Activated gamma-delta T cell treated with Interleukin-2 at 50 U/mL for 16 hours (primary cell): Measurements from ENCODE around the gene LRRC3B.

Experiments
- DNase-seq: peaks from one replicate; pipeline ENCODE4 v3.0.0-alpha.2; 2020

The LRRC3B gene

GRCh38 chr3:26714485-26714884 is 91.9 kb downstream of the LRRC3B start:
- DNase-seq, result no peak

- no peak for DNase-seq
These were observed 92.9 kb downstream of the LRRC3B start for GRCh38 chr3:26715431-26715830.

- no peak for DNase-seq
These were observed 95.7 kb downstream of the LRRC3B start for GRCh38 chr3:26718315-26718714.

- DNase-seq, result no peak
These were observed 96.6 kb downstream of the LRRC3B start for GRCh38 chr3:26719134-26719533.

GRCh38 chr3:26721047-26721446 is 98.5 kb downstream of the LRRC3B start:
- DNase-seq, result no peak

- DNase-seq, result no peak
These were observed 109.3 kb downstream of the LRRC3B start for GRCh38 chr3:26731843-26732242.

- DNase-seq, result no peak
These were observed 127.7 kb downstream of the LRRC3B start for GRCh38 chr3:26750263-26750662.

GRCh38 chr3:26752466-26752865 is 129.9 kb downstream of the LRRC3B start:
- no peak for DNase-seq

GRCh38 chr3:26753095-26753494 is 130.5 kb downstream of the LRRC3B start:
- no peak for DNase-seq

GRCh38 chr3:26757978-26758377 is 135.4 kb downstream of the LRRC3B start:
- no peak for DNase-seq
